Tibial nerve (tissue), 3 donors: ENCODE results near the gene RAPGEF5.

Source experiments
- CTCF ChIP-seq, 5 experiments: fragments of 200-600 bp in 3 of 5; fragments of 450-650 bp in 2 of 5; sonication (generic) in 3 of 5; IDR thresholded peaks; one replicate each; pipeline ENCODE4 v1.5.1; 2016 to 2019; ENCODE audit warnings: antibody characterized with exemption in 5 of 5, mild to moderate bottlenecking in 3 of 5, moderate library complexity in 2 of 5
- POLR2A ChIP-seq, 2 donors: fragments of 450-650 bp; IDR thresholded peaks; one replicate each; pipeline ENCODE4 v1.6.1; 2017; ENCODE audit warnings: antibody characterized with exemption in 2 of 2, mild to moderate bottlenecking in 2 of 2, moderate library complexity in 2 of 2

DNA sequence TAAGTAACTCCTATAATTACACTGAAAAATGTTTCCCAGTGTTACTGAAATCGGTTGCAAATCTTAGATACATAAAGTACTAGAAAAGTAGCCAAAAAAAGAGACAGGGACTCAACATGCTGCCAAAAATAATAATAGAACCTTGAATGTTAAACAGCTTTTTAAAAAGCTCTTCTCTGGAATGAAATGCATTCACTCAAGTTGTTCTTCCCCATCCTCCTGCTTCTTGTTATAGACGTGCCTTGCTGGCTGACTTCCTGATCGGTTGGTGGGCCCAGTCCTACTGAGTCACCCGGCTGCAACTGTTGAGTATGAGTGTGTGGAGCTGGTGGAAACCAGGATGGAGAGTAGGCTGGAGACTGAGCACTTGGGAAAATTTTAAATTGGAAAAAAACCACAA, 30.6 kb upstream of the RAPGEF5 start:
- no peak for TF ChIP-seq CTCF (IDR thresholded peaks at IDR 0.05)
- no peak for TF ChIP-seq POLR2A (IDR thresholded peaks at IDR 0.05)
